ENCODE data around the gene CDCA5. TPM values are rescaled to one million over a fixed set of nuclear protein-coding genes. Genes with fewer than 3 reads are reported as not detected.
A peak's percentile ranks its signal among the peaks of the same experiment; 100 is the strongest.

CDCA5 gene
- total RNA-seq, 4 donors from 2014 or later, result 0.94 to 27.2 (median 6.4) TPM

GRCh38 chr11:65118097-65118837 is 34.4 kb upstream of the CDCA5 start:
- H3K27me3 ChIP-seq, result no peaks in the 10 kb centered on the region
- peaks cover 0 to 24% (median 0%) of the 10 kb centered on the region in 3 donors for H3K36me3 ChIP-seq
- TF ChIP-seq POLR2A (IDR thresholded peaks at IDR 0.05) (no peak), CTCF (IDR thresholded peaks at IDR 0.05) (no peak)
- no peaks in the 10 kb centered on the region for H3K9me3 ChIP-seq
- H3K27ac ChIP-seq, result peak overlapping the region; percentile 13 to 93 (median 73)
- H3K4me3 ChIP-seq, result no peak overlapping the region
- H3K4me1 ChIP-seq, result peaks cover 6 to 42% (median 27%) of the 10 kb centered on the region in 4 donors
- no peak for DNase-seq

GRCh38 chr11:65117206-65118096 is 33.6 kb upstream of the CDCA5 start, which contains the start of gene ZNHIT2:
Gene ZNHIT2, minus strand, starts transcription at chr11:65117701. Its CDS starts 48 bp downstream, at chr11:65117653.
- peak within 1 kb of the TSS; percentile 68 to 97 (median 82) for H3K4me3 ChIP-seq
- TF ChIP-seq POLR2A (IDR thresholded peaks at IDR 0.05) (peak; percentile 31 to 53), CTCF (IDR thresholded peaks at IDR 0.05) (peak; percentile 91 to 99 (median 98))
- H3K36me3 ChIP-seq, result peaks cover 0 to 24% (median 0%) of the 10 kb centered on the region in 3 donors
- H3K4me1 ChIP-seq, result peaks cover 12 to 42% (median 28%) of the 10 kb centered on the region in 4 donors
- H3K27ac ChIP-seq, result peak within 1 kb of the TSS; percentile 76 to 93 (median 80)
- H3K9me3 ChIP-seq, result no peaks in the 10 kb centered on the region
- no peaks in the 10 kb centered on the region for H3K27me3 ChIP-seq
- peak; percentile 100 for DNase-seq

- peaks cover 12 to 49% (median 32%) of the 10 kb centered on the region in 4 donors for H3K4me1 ChIP-seq
- H3K4me3 ChIP-seq, result peak overlapping the region; percentile 68 to 97 (median 82)
- H3K27me3 ChIP-seq, result no peaks in the 10 kb centered on the region
- peaks cover 0 to 24% (median 0%) of the 10 kb centered on the region in 3 donors for H3K36me3 ChIP-seq
- DNase-seq, result peak; percentile 36 to 69 (median 65)
- H3K9me3 ChIP-seq, result no peaks in the 10 kb centered on the region
- no peak for TF ChIP-seq CTCF (IDR thresholded peaks at IDR 0.05)
- no peak for TF ChIP-seq POLR2A (IDR thresholded peaks at IDR 0.05)
- peak overlapping the region; percentile 76 to 93 (median 80) for H3K27ac ChIP-seq
These were observed 32.7 kb upstream of the CDCA5 start for GRCh38 chr11:65116370-65117205.

GRCh38 chr11:65115361-65116082 is 31.7 kb upstream of the CDCA5 start:
- Histone ChIP-seq H3K27me3 (no peaks in the 10 kb centered on the region), H3K4me1 (peaks cover 12 to 50% (median 29%) of the 10 kb centered on the region in 4 donors), H3K36me3 (peaks cover 0 to 19% (median 0%) of the 10 kb centered on the region in 3 donors), H3K4me3 (no peak overlapping the region), H3K27ac (peak overlapping the region in 1 of 4 donors; percentile 93), H3K9me3 (no peaks in the 10 kb centered on the region)
- no peak for DNase-seq
- TF ChIP-seq POLR2A (IDR thresholded peaks at IDR 0.05), result no peak
- no peak for TF ChIP-seq CTCF (IDR thresholded peaks at IDR 0.05)

Data from Peyer's patch (tissue), 4 donors.